RPMI8226 (cell line): ENCODE measurements around the gene BRD2.

Source experiments
- DNase-seq: peaks from one replicate; pipeline ENCODE4 v3.0.0-alpha.2; 2015

BRD2 gene

GRCh38 chr6:32950010-32950409 is 18.4 kb upstream of the BRD2 start:
- no peak for DNase-seq

GRCh38 chr6:32950449-32950848 is 17.9 kb upstream of the BRD2 start:
- no peak for DNase-seq

GRCh38 chr6:32952817-32953739 is 15.3 kb upstream of the BRD2 start, which contains the start of gene HLA-DMA:
TSS of gene HLA-DMA (minus strand) at chr6:32953097. CDS start at chr6:32953036, 61 bp downstream.
- peak; percentile 67 for DNase-seq

GRCh38 chr6:32953775-32954174 is 14.6 kb upstream of the BRD2 start:
- DNase-seq = no peak

- DNase-seq = no peak
Measured at GRCh38 chr6:32954267-32954666, 14.1 kb upstream of the BRD2 start.

GRCh38 chr6:32954986-32955802 is 13.2 kb upstream of the BRD2 start:
- DNase-seq = peak; percentile 64

- no peak for DNase-seq
Measured at GRCh38 chr6:32956176-32956575, 12.2 kb upstream of the BRD2 start.

GRCh38 chr6:32960563-32960962 is 7.8 kb upstream of the BRD2 start:
- no peak for DNase-seq

GRCh38 chr6:32962213-32962826 is 6.1 kb upstream of the BRD2 start:
- DNase-seq = no peak

GRCh38 chr6:32963866-32964265 is 4.5 kb upstream of the BRD2 start:
- no peak for DNase-seq

- DNase-seq = no peak
Measured at GRCh38 chr6:32964776-32965175, 3.6 kb upstream of the BRD2 start.

GRCh38 chr6:32967151-32968091 is 973 bp upstream of the BRD2 start:
- DNase-seq = peak; percentile 80

- DNase-seq = peak; percentile 85
Measured at GRCh38 chr6:32968867-32969684, 682 bp downstream of the BRD2 start.

- peak; percentile 84 for DNase-seq
Measured at GRCh38 chr6:32969685-32970412, 1.5 kb downstream of the BRD2 start.

- peak; percentile 89 for DNase-seq
Measured at GRCh38 chr6:32970413-32971241, 2.2 kb downstream of the BRD2 start.

- no peak for DNase-seq
Measured at GRCh38 chr6:32971242-32971580, 2.8 kb downstream of the BRD2 start.

- peak; percentile 99 for DNase-seq
Measured at GRCh38 chr6:32971581-32972352, 3.4 kb downstream of the BRD2 start.

GRCh38 chr6:32972353-32973143 is 4.2 kb downstream of the BRD2 start:
- peak; percentile 49 for DNase-seq
